Sigmoid colon (tissue), 7 donors: ENCODE data around the gene ZNF654. TPM values are rescaled to one million over a fixed set of nuclear protein-coding genes. Genes with fewer than 3 reads are reported as not detected.

Experiments used
- DNase-seq: peaks from one replicate; pipeline ENCODE4 v3.0.0-alpha.2; 2019
- H3K27ac ChIP-seq, 4 donors: fragments of 200-600 bp; sonication (generic); one replicate each; pipeline ENCODE4 v1.5.1; 2016 to 2019; ENCODE audit warnings: mild to moderate bottlenecking in 1 of 4
- H3K27me3 ChIP-seq, 3 donors: fragments of 200-600 bp; sonication (generic); one replicate each; pipeline ENCODE4 v1.5.1; 2019; ENCODE audit warnings: mild to moderate bottlenecking in 1 of 3
- H3K36me3 ChIP-seq, 4 donors: fragments of 200-600 bp; sonication (generic); one replicate each; pipeline ENCODE4 v1.5.1; 2016 to 2019
- H3K4me1 ChIP-seq, 4 donors: fragments of 200-600 bp; sonication (generic); one replicate each; pipeline ENCODE4 v1.5.1; 2017 to 2019
- H3K4me3 ChIP-seq, 4 donors: fragments of 200-600 bp; sonication (generic); one replicate each; pipeline ENCODE4 v1.5.1; 2017 to 2019; ENCODE audit warnings: mild to moderate bottlenecking in 2 of 4, moderate library complexity in 1 of 4
- H3K9me3 ChIP-seq, 4 donors: fragments of 200-600 bp in 3 of 4; sonication (generic) in 3 of 4; one replicate each; pipeline versions ENCODE4 v1.5.1 to v1.6.1; 2013 to 2019
- EP300 ChIP-seq, 4 donors: sonication (generic); formaldehyde crosslinking; IDR thresholded peaks; one replicate each; pipeline ENCODE4 v1.6.1; 2017; ENCODE audit warnings: antibody characterized with exemption in 4 of 4
- POLR2A ChIP-seq, 2 donors: fragments of 450-650 bp; IDR thresholded peaks; one replicate each; pipeline ENCODE4 v1.6.1; 2016; ENCODE audit warnings: antibody characterized with exemption in 2 of 2, mild to moderate bottlenecking in 2 of 2, moderate library complexity in 2 of 2
- POLR2AphosphoS5 ChIP-seq, 4 donors: sonication (generic); formaldehyde crosslinking; IDR thresholded peaks; one replicate each; pipeline ENCODE4 v1.6.1; 2017; ENCODE audit warnings: antibody characterized with exemption in 4 of 4
- WGBS, 2 donors: extraction: QIAGEN DNeasy Blood & Tissue Kit; methylation state at CpG; one replicate each; pipeline ENCODE4 v1.1.7; 2013; 5-methylcytosine and 5-hydroxymethylcytosine counted together
- intact Hi-C: fragments of 100-400 bp; cut with DNase I; formaldehyde crosslinking; loops from one replicate; pipeline ENCODE4 v1.15.1; 2023
- polyA plus RNA-seq, 3 donors: library from polyadenylated mRNA; stranded (reverse); fragments of 200-250 nt; gene quantifications; one replicate each; pipeline ENCODE4 v1.2.3, GENCODE V29; 2013
- total RNA-seq, 4 donors: library from RNA; depleted of rRNA; stranded (reverse); fragments of >200 nt; gene quantifications; one replicate each; pipeline ENCODE4 v1.1.0, GENCODE V29; 2016
- TF ChIP-seq, protein P1 (sequence below), 4 experiments: fragments of 450-650 bp in 3 of 4; fragments of 200-600 bp in 1 of 4; IDR thresholded peaks; one replicate each; pipeline ENCODE4 v1.5.1; 2016 to 2019; ENCODE audit warnings: antibody characterized with exemption in 4 of 4, mild to moderate bottlenecking in 3 of 4, moderate library complexity in 2 of 4
- donor health status: healthy with polysubstance abuse.
- donor health status: Bipolar disorder and iron deficiency.
- donor health status: healthy.

The ZNF654 gene
- total and polyA plus RNA-seq, 7 donors = 3.0 to 20.2 (median 17.8) TPM

DNA sequence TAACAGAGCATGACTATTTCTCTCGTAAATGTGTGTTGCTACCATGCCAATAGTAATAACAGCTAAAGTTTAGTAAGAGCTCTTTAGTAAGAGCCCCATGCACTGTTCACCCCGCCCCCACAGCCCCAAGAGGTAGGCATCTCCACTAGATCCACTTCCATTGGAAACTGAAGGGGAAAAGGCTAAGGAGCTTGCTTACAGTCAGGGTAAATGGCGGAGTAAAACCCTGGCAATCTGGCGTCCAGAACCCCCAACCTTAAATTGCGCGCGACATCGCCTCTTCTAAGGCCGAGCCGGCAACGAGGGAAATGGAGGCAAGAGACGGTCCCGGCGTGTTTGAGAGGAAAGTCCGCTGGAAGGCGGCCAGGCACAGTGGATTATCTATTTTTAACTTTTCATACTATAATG, 90.0 kb downstream of the ZNF654 start:
- DNase-seq = no peak
- WGBS, 2 donors = 0% methylated on average over 16 of the region's 16 CpGs
- no peaks in the 10 kb centered on the region for H3K9me3 ChIP-seq
- peak overlapping the region; percentile 74 to 93 (median 90) for H3K4me3 ChIP-seq
- intact Hi-C loops = loop anchor here (1.0 kb wide), 1 partner anchor 90 kb away; the partner anchor contains the start of genes CGGBP1 and ZNF654
- H3K27ac ChIP-seq = peak overlapping the region; percentile 90 to 96 (median 94)
- peaks cover 0 to 12% (median 4%) of the 10 kb centered on the region in 4 donors for H3K36me3 ChIP-seq
- H3K4me1 ChIP-seq = peaks cover 0 to 35% (median 24%) of the 10 kb centered on the region in 4 donors
- TF ChIP-seq, protein P1, sequence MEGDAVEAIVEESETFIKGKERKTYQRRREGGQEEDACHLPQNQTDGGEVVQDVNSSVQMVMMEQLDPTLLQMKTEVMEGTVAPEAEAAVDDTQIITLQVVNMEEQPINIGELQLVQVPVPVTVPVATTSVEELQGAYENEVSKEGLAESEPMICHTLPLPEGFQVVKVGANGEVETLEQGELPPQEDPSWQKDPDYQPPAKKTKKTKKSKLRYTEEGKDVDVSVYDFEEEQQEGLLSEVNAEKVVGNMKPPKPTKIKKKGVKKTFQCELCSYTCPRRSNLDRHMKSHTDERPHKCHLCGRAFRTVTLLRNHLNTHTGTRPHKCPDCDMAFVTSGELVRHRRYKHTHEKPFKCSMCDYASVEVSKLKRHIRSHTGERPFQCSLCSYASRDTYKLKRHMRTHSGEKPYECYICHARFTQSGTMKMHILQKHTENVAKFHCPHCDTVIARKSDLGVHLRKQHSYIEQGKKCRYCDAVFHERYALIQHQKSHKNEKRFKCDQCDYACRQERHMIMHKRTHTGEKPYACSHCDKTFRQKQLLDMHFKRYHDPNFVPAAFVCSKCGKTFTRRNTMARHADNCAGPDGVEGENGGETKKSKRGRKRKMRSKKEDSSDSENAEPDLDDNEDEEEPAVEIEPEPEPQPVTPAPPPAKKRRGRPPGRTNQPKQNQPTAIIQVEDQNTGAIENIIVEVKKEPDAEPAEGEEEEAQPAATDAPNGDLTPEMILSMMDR (IDR thresholded peaks at IDR 0.05) = no peak
- TF ChIP-seq EP300 (IDR thresholded peaks at IDR 0.05) (no peak), POLR2A (IDR thresholded peaks at IDR 0.05) (no peak)
- H3K27me3 ChIP-seq = no peaks in the 10 kb centered on the region

DNA sequence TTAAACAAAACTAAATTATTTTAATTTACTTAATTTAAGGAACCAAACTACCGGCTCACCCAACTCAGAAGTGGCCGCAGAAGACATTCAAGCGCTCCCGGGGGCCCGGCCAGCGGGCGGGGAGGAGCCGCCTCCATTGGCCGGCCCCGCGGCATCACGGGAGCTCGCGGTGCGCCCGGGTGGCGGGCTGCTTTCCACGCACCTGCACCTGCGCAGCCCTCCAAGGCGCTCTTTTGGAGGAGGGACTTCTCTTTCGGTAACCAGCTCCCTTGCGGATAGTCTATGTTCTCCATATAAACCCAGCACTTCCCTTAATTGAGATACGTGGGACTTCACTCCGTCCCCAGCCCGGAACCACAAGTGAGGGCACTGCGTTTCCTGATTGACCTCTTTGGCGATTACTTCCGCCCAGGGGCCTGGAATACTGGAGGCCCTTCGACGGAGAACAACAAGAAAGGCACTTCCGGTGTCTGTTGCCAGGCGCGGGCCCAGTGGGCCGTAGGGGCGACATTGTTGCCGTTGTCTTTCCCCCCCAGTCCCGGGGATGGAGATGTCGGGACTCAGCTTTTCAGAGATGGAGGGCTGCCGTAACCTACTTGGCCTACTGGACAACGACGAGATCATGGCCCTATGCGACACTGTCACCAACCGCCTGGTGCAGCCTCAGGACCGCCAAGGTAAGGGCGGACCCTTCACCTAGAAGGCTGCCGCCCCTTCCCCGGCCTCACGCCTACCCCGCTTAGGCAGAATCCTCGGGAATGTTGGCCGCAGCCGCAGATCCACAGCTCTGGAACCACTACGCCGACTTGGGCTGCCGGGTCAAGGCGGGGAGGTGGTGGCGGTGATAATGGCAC, 90.7 kb downstream of the ZNF654 start, which contains the start of gene C3orf38:
Gene C3orf38, plus strand, starts transcription at position 451 of the 854 bp plus-strand sequence. Its CDS starts 94 bp downstream, at position 545.
- Histone ChIP-seq H3K4me3 (peak within 1 kb of the TSS; percentile 74 to 93 (median 90)), H3K36me3 (peaks cover 0 to 18% (median 6%) of the 10 kb centered on the region in 4 donors), H3K27ac (peak within 1 kb of the TSS; percentile 90 to 96 (median 94)), H3K27me3 (no peaks in the 10 kb centered on the region), H3K9me3 (no peaks in the 10 kb centered on the region), H3K4me1 (peaks cover 0 to 32% (median 24%) of the 10 kb centered on the region in 4 donors)
- TF ChIP-seq, protein P1 (IDR thresholded peaks at IDR 0.05) = no peak
- peak; percentile 43 to 44 for TF ChIP-seq POLR2A (IDR thresholded peaks at IDR 0.05)
- TF ChIP-seq EP300 (IDR thresholded peaks at IDR 0.05) = peak in 1 of 4 donors; percentile 4
- peak; percentile 53 to 86 (median 78) for TF ChIP-seq POLR2AphosphoS5 (IDR thresholded peaks at IDR 0.05)
- intact Hi-C loops = loop anchor here (1.0 kb wide), 1 partner anchor 90 kb away; the partner anchor contains the start of genes CGGBP1 and ZNF654
- WGBS, 2 donors = 0% methylated on average over 57 of the region's 57 CpGs
- peak; percentile 94 for DNase-seq

DNA sequence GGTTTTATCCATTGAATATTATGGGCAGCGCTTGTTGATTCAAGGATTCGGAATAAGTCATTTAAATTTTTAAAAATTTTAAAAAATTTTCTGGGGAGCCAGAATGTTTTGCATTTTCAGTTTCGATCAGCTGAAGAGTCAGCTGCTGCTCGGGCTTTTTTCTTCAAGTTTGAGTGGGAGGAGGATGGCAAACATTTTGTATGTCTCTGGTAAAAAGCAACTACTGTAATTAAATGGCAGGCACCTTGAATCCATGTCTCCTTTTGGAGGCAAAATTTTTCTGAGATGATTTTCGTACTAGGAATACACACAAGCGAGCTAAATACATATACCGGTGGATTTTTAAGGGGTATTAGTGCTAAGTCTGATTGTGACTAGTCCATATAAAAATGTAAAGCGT, 91.3 kb downstream of the ZNF654 start:
- no peaks in the 10 kb centered on the region for H3K27me3 ChIP-seq
- peak overlapping the region; percentile 74 to 93 (median 90) for H3K4me3 ChIP-seq
- intact Hi-C loops = no loop called here
- 0% methylated on average over 8 of the region's 8 CpGs for WGBS, 2 donors
- TF ChIP-seq, protein P1 (IDR thresholded peaks at IDR 0.05) = no peak
- TF ChIP-seq POLR2AphosphoS5 (IDR thresholded peaks at IDR 0.05) (no peak), EP300 (IDR thresholded peaks at IDR 0.05) (no peak), POLR2A (IDR thresholded peaks at IDR 0.05) (no peak)
- no peaks in the 10 kb centered on the region for H3K9me3 ChIP-seq
- H3K36me3 ChIP-seq = peaks cover 0 to 24% (median 8%) of the 10 kb centered on the region in 4 donors
- peak overlapping the region; percentile 90 to 96 (median 94) for H3K27ac ChIP-seq
- no peak for DNase-seq
- H3K4me1 ChIP-seq = peaks cover 0 to 32% (median 24%) of the 10 kb centered on the region in 4 donors

DNA sequence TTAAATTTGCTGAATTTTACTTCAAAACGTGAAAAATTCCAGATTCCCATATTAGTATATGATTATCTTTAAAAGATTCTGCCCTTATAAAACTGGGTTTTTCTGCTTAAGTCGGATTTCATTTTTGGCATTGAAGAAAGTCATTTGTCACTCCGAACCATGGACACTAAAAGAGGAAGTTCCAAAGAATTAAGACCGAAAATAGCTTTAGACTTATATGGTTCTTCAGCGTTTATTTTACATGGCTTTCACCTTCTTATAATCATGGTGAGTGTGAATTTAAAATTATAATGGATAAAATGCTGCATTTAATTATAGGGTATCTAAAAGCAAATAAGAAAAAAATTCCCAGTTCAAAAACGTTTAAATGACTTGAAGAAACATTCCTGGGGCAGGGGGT, 91.8 kb downstream of the ZNF654 start:
- Histone ChIP-seq H3K4me3 (peak overlapping the region; percentile 74 to 93 (median 90)), H3K36me3 (peaks cover 0 to 29% (median 10%) of the 10 kb centered on the region in 4 donors), H3K4me1 (peaks cover 0 to 32% (median 24%) of the 10 kb centered on the region in 4 donors), H3K27me3 (no peaks in the 10 kb centered on the region), H3K27ac (peak overlapping the region; percentile 90 to 96 (median 94)), H3K9me3 (no peaks in the 10 kb centered on the region)
- no peak for TF ChIP-seq EP300 (IDR thresholded peaks at IDR 0.05)
- no peak for TF ChIP-seq POLR2AphosphoS5 (IDR thresholded peaks at IDR 0.05)
- TF ChIP-seq POLR2A (IDR thresholded peaks at IDR 0.05) = no peak
- TF ChIP-seq, protein P1 (IDR thresholded peaks at IDR 0.05) = no peak
- WGBS, 2 donors = 0 to 1% methylated on average over 6 of the region's 6 CpGs
- intact Hi-C loops = no loop called here
- no peak for DNase-seq
